ENCODE measurements around the gene KMT2D.

The KMT2D gene

GRCh38 chr12:49104822-49105221 lies 44.2 kb upstream of the KMT2D start:
- H3K4me3 ChIP-seq (ENCODE audit: low read depth, low read length), result no peak overlapping the region
- no peak for DNase-seq (ENCODE audit: low read depth)
- no peak for TF ChIP-seq CTCF (IDR thresholded peaks at IDR 0.05; ENCODE audit: low read depth, low read length)
- no peak for TF ChIP-seq MAX (IDR thresholded peaks at IDR 0.05; ENCODE audit: low read depth, low read length)
- TF ChIP-seq POLR2A (IDR thresholded peaks at IDR 0.05; ENCODE audit: extremely low read depth, insufficient read length), result no peak
- no peak for TF ChIP-seq MYC (IDR thresholded peaks at IDR 0.05; ENCODE audit: low read depth, low read length)

GRCh38 chr12:49100380-49100779 lies 39.8 kb upstream of the KMT2D start:
- TF ChIP-seq POLR2A (IDR thresholded peaks at IDR 0.05; ENCODE audit: extremely low read depth, insufficient read length) (no peak), MAX (IDR thresholded peaks at IDR 0.05; ENCODE audit: low read depth, low read length) (no peak), MYC (IDR thresholded peaks at IDR 0.05; ENCODE audit: low read depth, low read length) (no peak)
- no peak overlapping the region for H3K4me3 ChIP-seq (ENCODE audit: low read depth, low read length)
- DNase-seq (ENCODE audit: low read depth), result no peak

GRCh38 chr12:49098703-49099102 lies 38.1 kb upstream of the KMT2D start:
- no peak overlapping the region for H3K4me3 ChIP-seq (ENCODE audit: low read depth, low read length)
- TF ChIP-seq CTCF (IDR thresholded peaks at IDR 0.05; ENCODE audit: low read depth, low read length) (no peak), POLR2A (IDR thresholded peaks at IDR 0.05; ENCODE audit: extremely low read depth, insufficient read length) (no peak), MAX (IDR thresholded peaks at IDR 0.05; ENCODE audit: low read depth, low read length) (no peak), MYC (IDR thresholded peaks at IDR 0.05; ENCODE audit: low read depth, low read length) (no peak)
- DNase-seq (ENCODE audit: low read depth), result no peak

GRCh38 chr12:49098035-49098451 lies 37.4 kb upstream of the KMT2D start:
- DNase-seq (ENCODE audit: low read depth), result peak; percentile 78
- no peak overlapping the region for H3K4me3 ChIP-seq (ENCODE audit: low read depth, low read length)
- TF ChIP-seq MAX (IDR thresholded peaks at IDR 0.05; ENCODE audit: low read depth, low read length) (peak; percentile 36; the same call in 1 of the 2 replicates), CTCF (IDR thresholded peaks at IDR 0.05; ENCODE audit: low read depth, low read length) (peak; percentile 95), MYC (IDR thresholded peaks at IDR 0.05; ENCODE audit: low read depth, low read length) (no peak), POLR2A (IDR thresholded peaks at IDR 0.05; ENCODE audit: extremely low read depth, insufficient read length) (no peak)

- DNase-seq (ENCODE audit: low read depth), result no peak
- TF ChIP-seq MAX (IDR thresholded peaks at IDR 0.05; ENCODE audit: low read depth, low read length), result no peak
- no peak for TF ChIP-seq MYC (IDR thresholded peaks at IDR 0.05; ENCODE audit: low read depth, low read length)
- TF ChIP-seq CTCF (IDR thresholded peaks at IDR 0.05; ENCODE audit: low read depth, low read length), result no peak
- TF ChIP-seq POLR2A (IDR thresholded peaks at IDR 0.05; ENCODE audit: extremely low read depth, insufficient read length), result no peak
- no peak overlapping the region for H3K4me3 ChIP-seq (ENCODE audit: low read depth, low read length)
These were observed 36.8 kb upstream of the KMT2D start for GRCh38 chr12:49097381-49097780.

GRCh38 chr12:49094975-49095365 lies 34.4 kb upstream of the KMT2D start:
- no peak for DNase-seq (ENCODE audit: low read depth)
- TF ChIP-seq POLR2A (IDR thresholded peaks at IDR 0.05; ENCODE audit: extremely low read depth, insufficient read length), result no peak
- no peak for TF ChIP-seq CTCF (IDR thresholded peaks at IDR 0.05; ENCODE audit: low read depth, low read length)
- TF ChIP-seq MYC (IDR thresholded peaks at IDR 0.05; ENCODE audit: low read depth, low read length), result no peak
- TF ChIP-seq MAX (IDR thresholded peaks at IDR 0.05; ENCODE audit: low read depth, low read length), result no peak
- H3K4me3 ChIP-seq (ENCODE audit: low read depth, low read length), result no peak overlapping the region
